GM19452 (cell line): ENCODE measurements around the gene PPP2R5B.
"Not testable (repeated sequence)": the region's sequence is repeated elsewhere in the genome, so short reads cannot be mapped to it uniquely, and the experiment has no call there.

Experiments
- ATAC-seq: cut with Tn5 transposase; IDR thresholded peaks from one replicate; pipeline ENCODE4 v1.9.1; 2021; ENCODE audit not compliant: unreplicated experiment

The PPP2R5B gene

GRCh38 chr11:64974124-64974523 is 49.6 kb downstream of the PPP2R5B start:
- ATAC-seq: no peak

GRCh38 chr11:64976651-64977050 is 52.2 kb downstream of the PPP2R5B start:
- no peak for ATAC-seq

- not testable (repeated sequence) for ATAC-seq
Observed at GRCh38 chr11:64983339-64983738, 58.9 kb downstream of the PPP2R5B start.
